Endothelial cell of umbilical vein (primary cell): Measurements from ENCODE around the gene MIEN1. TPM values are rescaled to one million over a fixed set of nuclear protein-coding genes. Genes with fewer than 3 reads are reported as not detected.

ENCODE experiments used
- BruUV-seq: library from RNA; stranded (reverse); fragments of 400-500 nt; replicated peaks from 2 replicates; lab custom pipeline; 2021; lab: Mats Ljungman, UMichigan
- CTCF ChIA-PET: fragments of 300-600, 350-600 bp; sonication (Branson Sonifier 250); formaldehyde crosslinking; loops from one replicate; lab custom pipeline; 2021; ENCODE audit warnings: antibody characterized with exemption, inconsistent platforms; lab: Charles Lee
- POLR2A ChIA-PET: fragments of 300-600, 350-600 bp; sonication (Branson Sonifier 250); formaldehyde crosslinking; loops from one replicate; lab custom pipeline; 2021; ENCODE audit warnings: antibody characterized with exemption, inconsistent platforms; lab: Charles Lee
- DNase-seq: peaks from one replicate; pipeline ENCODE4 v3.0.0-alpha.2; 2011; ENCODE audit warnings: low read depth, low spot score
- FAIRE-seq: peaks from 2 replicates; lab custom pipeline; 2011; peaks lifted over from hg19 to GRCh38; lab: Jason Lieb, UNC
- H2AFZ ChIP-seq: 2 replicates; pipeline ENCODE4 v1.6.0; 2012; ENCODE audit warnings: low read depth, low read length, control low read depth, inconsistent platforms
- H3K27ac ChIP-seq: 2 replicates; pipeline ENCODE4 v1.5.1; 2011; ENCODE audit warnings: low read depth, mild to moderate bottlenecking, control low read depth, low read length, moderate library complexity; ENCODE audit not compliant: insufficient read depth
- H3K27me3 ChIP-seq, 2 experiments: 2 replicates each; pipeline versions ENCODE4 v1.6.0 to v1.6.1; 2011; ENCODE audit warnings: low read length in 2 of 2, mixed read lengths in 1 of 2; ENCODE audit not compliant: control insufficient read depth in 2 of 2, insufficient read depth in 2 of 2
- H3K36me3 ChIP-seq, 2 experiments: 2 replicates in 1 of 2; 3 replicates in 1 of 2; pipeline ENCODE4 v1.5.1; 2011; ENCODE audit warnings: low read length in 2 of 2, mild to moderate bottlenecking in 1 of 2, moderate library complexity in 1 of 2; ENCODE audit not compliant: control insufficient read depth in 2 of 2, insufficient read depth in 2 of 2; ENCODE audit errors: extremely low read depth in 1 of 2
- H3K4me1 ChIP-seq: 3 replicates; pipeline ENCODE4 v1.5.1; 2011; ENCODE audit warnings: mild to moderate bottlenecking, low read length; ENCODE audit not compliant: control insufficient read depth, insufficient read depth; ENCODE audit errors: extremely low read depth
- H3K4me2 ChIP-seq: 2 replicates; pipeline ENCODE4 v1.6.1; 2011; ENCODE audit warnings: low read length, control low read depth, mixed read lengths; ENCODE audit not compliant: insufficient read depth
- H3K4me3 ChIP-seq, 3 experiments: fragments of 200-600 bp in 1 of 3; sonication (generic), shearing (Covaris generic) in 1 of 3; replicated peaks in 1 of 3; 2 replicates each; pipeline ENCODE4 v1.5.1; 2011 to 2016; ENCODE audit warnings: control low read depth in 3 of 3, low read length in 3 of 3, mild to moderate bottlenecking in 2 of 3, inconsistent platforms in 1 of 3, low read depth in 1 of 3, moderate library complexity in 1 of 3; ENCODE audit not compliant: insufficient read depth in 1 of 3
- H3K79me2 ChIP-seq: 2 replicates; pipeline ENCODE4 v1.6.0; 2012; ENCODE audit warnings: low read length, inconsistent platforms; ENCODE audit not compliant: control insufficient read depth, insufficient read depth
- H3K9ac ChIP-seq: replicated peaks from 2 replicates; pipeline ENCODE3; 2011; ENCODE audit warnings: low read length, control low read depth; ENCODE audit not compliant: insufficient read depth; ENCODE audit errors: extremely low read depth
- H3K9me1 ChIP-seq: replicated peaks from 3 replicates; pipeline ENCODE4 v1.6.0; 2011; ENCODE audit warnings: mild to moderate bottlenecking, low read length; ENCODE audit not compliant: control insufficient read depth, insufficient read depth; ENCODE audit errors: extremely low read depth
- H3K9me3 ChIP-seq: replicated peaks from 2 replicates; pipeline ENCODE4 v1.5.1; 2012; ENCODE audit warnings: low read length, inconsistent platforms; ENCODE audit not compliant: control insufficient read depth, insufficient read depth
- H4K20me1 ChIP-seq: replicated peaks from 2 replicates; pipeline ENCODE3; 2011; ENCODE audit warnings: mild to moderate bottlenecking, low read length; ENCODE audit not compliant: control insufficient read depth, insufficient read depth; ENCODE audit errors: extremely low read depth
- CTCF ChIP-seq, 2 donors: IDR thresholded peaks; 1 replicate in 1 of 2; 2 replicates in 1 of 2; pipeline ENCODE4 v1.5.1; 2011; ENCODE audit warnings: low read length in 2 of 2, mild to moderate bottlenecking in 2 of 2, moderate library complexity in 2 of 2, control low read depth in 1 of 2, inconsistent platforms in 1 of 2, low read depth in 1 of 2; ENCODE audit not compliant: insufficient read depth in 1 of 2; ENCODE audit errors: extremely low read depth in 1 of 2
- EZH2 ChIP-seq: IDR thresholded peaks from 2 replicates; pipeline ENCODE4 v1.6.1; 2012; ENCODE audit warnings: borderline replicate concordance, low read depth, mild to moderate bottlenecking, moderate library complexity, low read length, inconsistent platforms; ENCODE audit not compliant: severe bottlenecking
- FOS ChIP-seq: IDR thresholded peaks from 2 replicates; pipeline ENCODE4 v1.6.1; 2011; ENCODE audit warnings: mild to moderate bottlenecking, low read length, moderate library complexity, borderline replicate concordance; ENCODE audit not compliant: insufficient read depth
- GATA2 ChIP-seq: IDR thresholded peaks from 2 replicates; pipeline ENCODE4 v1.7.0; 2011; ENCODE audit warnings: low read depth, mild to moderate bottlenecking, moderate library complexity, mixed read lengths, low read length; ENCODE audit not compliant: insufficient read length, insufficient read depth
- JUN ChIP-seq: IDR thresholded peaks from 2 replicates; pipeline ENCODE4 v1.6.1; 2011; ENCODE audit warnings: borderline replicate concordance, low read depth; ENCODE audit not compliant: insufficient read length, insufficient read depth
- MAX ChIP-seq: IDR thresholded peaks from 2 replicates; pipeline ENCODE4 v1.6.1; 2011; ENCODE audit not compliant: insufficient read depth, insufficient read length
- MYC ChIP-seq: IDR thresholded peaks from one replicate; pipeline ENCODE4 v1.6.1; 2011; ENCODE audit warnings: mild to moderate bottlenecking, low read depth, low read length
- POLR2A ChIP-seq: IDR thresholded peaks from 2 replicates; pipeline ENCODE4 v1.6.1; 2012; ENCODE audit warnings: low read depth, mild to moderate bottlenecking, control low read depth, low read length
- POLR2AphosphoS5 ChIP-seq: IDR thresholded peaks from 2 replicates; pipeline ENCODE4 v1.6.1; 2012; ENCODE audit warnings: low read depth, mild to moderate bottlenecking, control low read depth, low read length, moderate library complexity; ENCODE audit not compliant: insufficient read depth
- dilution Hi-C: fragments of 300-500 bp; cut with MboI; formaldehyde crosslinking; loops from one replicate; pipeline ENCODE4 v1.15.0; 2019; ENCODE audit warnings: low sequenced_read_pairs; ENCODE audit not compliant: extremely low pct_ligation_motif_present
- intact Hi-C: fragments of 100-400 bp; cut with micrococcal nuclease; formaldehyde crosslinking; loops from one replicate; pipeline ENCODE4 v1.10.0; 2022
- polyA plus RNA-seq, 4 experiments: library from polyadenylated mRNA; depleted of rRNA in 3 of 4; stranded (reverse) in 3 of 4; unstranded in 1 of 4; fragments of >200 nt; gene quantifications; 2 replicates each; pipeline versions ENCODE4 v1.2.1 to v1.2.3, GENCODE V29; 2011 to 2012; ENCODE audit warnings: missing spikeins in 1 of 4
- total RNA-seq: library from RNA; stranded (reverse); gene quantifications from 2 replicates; pipeline ENCODE4 v1.2.3, GENCODE V29; 2021

MIEN1 gene
- total and polyA plus RNA-seq, 2 donors (not counting 3 experiments of a cell fraction or from before 2014, with no cell fraction given): 42.4 to 74.5 TPM

DNA sequence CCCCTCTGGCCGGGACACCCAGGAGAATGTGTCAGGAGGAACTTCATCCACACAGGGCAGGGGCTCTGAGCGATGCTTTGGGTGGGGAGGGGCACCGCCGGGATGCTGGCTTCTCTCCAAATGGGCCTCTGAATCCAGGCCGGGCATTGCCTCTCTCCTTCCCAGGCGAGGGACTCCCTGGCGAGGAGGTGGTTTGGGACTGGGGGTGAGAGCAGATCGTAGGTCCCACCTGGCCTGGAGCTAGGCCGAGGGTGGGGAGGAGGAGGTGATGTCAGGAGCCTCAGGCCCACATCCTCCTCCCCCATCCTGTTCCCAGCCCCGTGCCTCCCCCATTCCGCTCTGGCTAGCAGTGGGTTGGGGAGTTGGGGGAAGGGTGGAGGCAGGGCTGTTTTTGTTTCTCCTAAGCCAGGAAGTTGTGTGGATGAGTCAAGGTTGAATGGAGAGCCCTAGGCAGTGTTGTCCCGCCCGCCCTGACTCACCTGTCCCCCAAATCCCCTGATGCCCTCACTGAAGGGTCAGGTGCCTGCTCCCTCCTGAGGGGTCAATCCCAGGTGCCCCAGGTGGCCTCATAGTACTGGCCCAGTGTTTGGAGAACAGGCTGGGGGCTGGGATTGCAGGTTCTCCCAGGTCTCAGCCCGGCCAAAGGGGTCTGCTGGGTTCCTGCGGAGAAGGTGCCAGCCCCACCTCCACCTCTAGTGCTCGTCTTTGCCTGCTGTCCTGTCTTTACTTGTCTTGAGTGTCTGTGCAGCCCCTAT is 10.2 kb upstream of the MIEN1 start:
- Histone ChIP-seq H3K36me3 (no peaks in the 10 kb centered on the region), H3K9me1 (no peaks in the 10 kb centered on the region), H3K9me3 (no peaks in the 10 kb centered on the region), H3K4me2 (no peak overlapping the region), H3K4me1 (peaks cover 15% of the 10 kb centered on the region), H3K9ac (no peak overlapping the region), H3K27me3 (peaks cover 18 to 28% of the 10 kb centered on the region in 2 experiments), H3K4me3 (no peak overlapping the region), H3K79me2 (no peaks in the 10 kb centered on the region), H3K27ac (no peak overlapping the region), H2AFZ (peak overlapping the region; percentile 65), H4K20me1 (no peaks in the 10 kb centered on the region)
- dilution Hi-C loops (loop anchor here (10.0 kb wide), 1 partner anchor 106 kb away; the partner anchor contains the start of gene STARD3), intact Hi-C loops (no loop called here)
- DNase-seq (peak; percentile 12), FAIRE-seq (no peak)
- TF ChIP-seq EZH2 (peak; percentile 17), MAX (no peak)
- CTCF ChIA-PET: interaction anchor here (1.6 kb wide), 1 partner anchor 11 kb away, joined by 11 read pairs; the partner anchor contains the start of gene MIEN1
- BruUV-seq: no TSS peak
- POLR2A ChIA-PET: no interaction called here

DNA sequence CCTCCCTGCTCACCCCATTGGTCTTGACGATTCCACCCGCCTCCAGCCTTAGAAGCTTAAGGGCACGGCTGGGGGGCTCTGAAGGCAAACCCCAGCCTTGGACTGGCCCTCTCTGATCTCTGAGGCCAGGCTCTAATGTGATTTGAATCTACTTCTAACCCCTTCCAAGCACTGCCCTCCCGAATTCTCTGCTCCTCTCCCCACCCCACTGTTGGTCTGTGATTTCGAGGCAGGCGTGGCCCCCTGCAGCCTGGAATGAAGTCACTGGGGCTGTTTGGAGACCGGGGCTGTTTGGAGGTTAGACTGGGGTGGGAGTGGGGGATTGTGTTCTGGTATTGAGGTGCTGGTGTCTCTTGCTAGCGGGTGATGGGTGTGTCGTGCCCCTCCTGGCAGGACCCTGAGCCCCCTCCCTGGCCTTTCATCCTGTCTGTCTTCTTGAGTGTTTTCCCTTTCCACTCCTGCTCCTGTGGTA is 9.6 kb upstream of the MIEN1 start:
- no peak for TF ChIP-seq MYC
- TF ChIP-seq EZH2: peak; percentile 16
- TF ChIP-seq JUN: no peak
- no peak for TF ChIP-seq MAX
- no peak for TF ChIP-seq FOS
- no peak for TF ChIP-seq POLR2AphosphoS5
- TF ChIP-seq GATA2: no peak
- TF ChIP-seq POLR2A: no peak
- no peak for TF ChIP-seq CTCF (IDR thresholded peaks at IDR 0.05; ENCODE audit: extremely low read depth in 1 of 2, insufficient read depth in 1 of 2, low read depth in 1 of 2, low read length in 2 of 2)
- H3K4me1 ChIP-seq: peaks cover 14% of the 10 kb centered on the region
- H3K4me3 ChIP-seq: no peak overlapping the region
- no peaks in the 10 kb centered on the region for H3K9me1 ChIP-seq
- no TSS peak for BruUV-seq
- dilution Hi-C loops: loop anchor here (10.0 kb wide), 1 partner anchor 105 kb away; the partner anchor contains the start of gene STARD3
- H2AFZ ChIP-seq: peak overlapping the region; percentile 65
- H3K9me3 ChIP-seq: no peaks in the 10 kb centered on the region
- ChIA-PET CTCF (interaction anchor here (1.0 to 1.6 kb wide), 2 partner anchors 10 to 118 kb away, joined by 4 to 11 read pairs; partner anchors contain the start of gene MIEN1), POLR2A (no interaction called here)
- no peak for FAIRE-seq
- H3K4me2 ChIP-seq: no peak overlapping the region
- intact Hi-C loops: no loop called here
- H3K27me3 ChIP-seq: peaks cover 18 to 28% of the 10 kb centered on the region in 2 experiments
- no peaks in the 10 kb centered on the region for H3K36me3 ChIP-seq
- no peaks in the 10 kb centered on the region for H3K79me2 ChIP-seq
- H3K9ac ChIP-seq: no peak overlapping the region
- DNase-seq: no peak
- H3K27ac ChIP-seq: no peak overlapping the region
- no peaks in the 10 kb centered on the region for H4K20me1 ChIP-seq
